NCI-H1694 treated with DMSO at 0.1 percent for 48 hours (cell line): ENCODE results near the gene CCN6.

Source experiments
- DNase-seq: peaks from one replicate; lab custom pipeline; 2025; lab: John Stamatoyannopoulos, UW

CCN6 gene

GRCh38 chr6:112054001-112054400, at the start of gene CCN6:
TSS of gene CCN6 (plus strand) at chr6:112054104. CDS start at chr6:112054358, 254 bp downstream.
- DNase-seq: no peak

- no peak for DNase-seq
Measured at GRCh38 chr6:112004201-112005012, 49.5 kb upstream of the CCN6 start.

- DNase-seq: no peak
Measured at GRCh38 chr6:112005013-112005371, 48.9 kb upstream of the CCN6 start.

DNA sequence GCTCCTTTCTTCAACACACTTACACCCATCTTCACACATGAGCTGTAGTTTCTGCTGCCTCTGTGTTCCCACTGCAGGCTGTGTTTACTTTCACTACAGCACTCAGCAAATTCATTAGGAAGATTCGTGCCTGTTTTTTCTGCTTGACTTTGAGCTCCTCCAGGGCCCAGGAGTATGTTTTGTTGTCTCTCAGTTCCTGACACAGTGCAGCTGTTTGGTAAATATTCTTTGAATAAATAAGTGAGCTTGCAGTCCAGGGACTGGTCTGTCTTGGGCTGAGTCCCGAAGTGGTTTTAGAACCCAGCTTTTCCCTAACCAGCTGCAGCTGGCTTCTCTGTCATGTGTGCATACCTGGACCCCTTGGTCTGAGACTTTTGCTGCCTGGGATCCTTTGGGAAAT, 46.6 kb upstream of the CCN6 start:
- DNase-seq: no peak

- DNase-seq: no peak
Measured at GRCh38 chr6:112007805-112008204, 46.1 kb upstream of the CCN6 start.

- no peak for DNase-seq
Measured at GRCh38 chr6:112008482-112008881, 45.4 kb upstream of the CCN6 start.

- no peak for DNase-seq
Measured at GRCh38 chr6:112010328-112010727, 43.6 kb upstream of the CCN6 start.

DNA sequence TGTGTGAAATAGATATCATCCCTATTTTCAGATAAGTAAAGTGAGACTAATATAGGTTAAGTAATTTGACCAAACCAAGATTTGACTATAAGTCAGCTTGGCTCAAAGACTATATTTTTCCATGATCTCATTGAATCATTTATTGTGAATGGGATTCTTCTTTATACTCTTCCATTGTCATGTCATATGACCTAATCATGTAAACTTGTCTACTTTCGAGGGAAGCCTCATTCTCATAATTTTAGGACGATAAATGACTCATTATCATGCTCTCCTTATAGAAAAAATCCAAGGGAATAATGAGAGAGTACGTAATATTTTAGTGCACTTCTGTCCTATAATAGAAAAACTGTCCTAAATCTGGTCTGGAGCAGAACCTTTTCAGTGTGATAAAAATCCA, 40.9 kb upstream of the CCN6 start:
- DNase-seq: no peak

DNA sequence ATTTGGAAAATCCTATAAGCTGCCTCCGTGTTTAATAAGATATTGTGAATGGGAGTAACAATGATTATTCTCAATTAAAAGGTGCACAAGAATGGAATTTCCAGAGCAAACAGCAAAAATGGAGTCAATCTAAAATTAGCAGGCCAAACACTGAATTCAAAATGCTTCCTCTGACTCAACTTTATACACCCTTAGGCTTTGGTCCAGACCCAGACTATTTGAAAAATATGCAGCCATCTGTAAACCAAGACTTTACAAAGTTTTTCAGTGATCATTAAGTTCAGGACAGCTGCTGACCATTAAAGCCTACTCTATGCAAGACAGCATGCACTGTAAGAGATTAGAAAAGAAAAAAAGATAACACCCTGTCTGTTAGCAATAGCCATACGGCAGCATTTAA, 39.4 kb upstream of the CCN6 start:
- DNase-seq: no peak

- DNase-seq: no peak
Measured at GRCh38 chr6:112015725-112016124, 38.2 kb upstream of the CCN6 start.

DNA sequence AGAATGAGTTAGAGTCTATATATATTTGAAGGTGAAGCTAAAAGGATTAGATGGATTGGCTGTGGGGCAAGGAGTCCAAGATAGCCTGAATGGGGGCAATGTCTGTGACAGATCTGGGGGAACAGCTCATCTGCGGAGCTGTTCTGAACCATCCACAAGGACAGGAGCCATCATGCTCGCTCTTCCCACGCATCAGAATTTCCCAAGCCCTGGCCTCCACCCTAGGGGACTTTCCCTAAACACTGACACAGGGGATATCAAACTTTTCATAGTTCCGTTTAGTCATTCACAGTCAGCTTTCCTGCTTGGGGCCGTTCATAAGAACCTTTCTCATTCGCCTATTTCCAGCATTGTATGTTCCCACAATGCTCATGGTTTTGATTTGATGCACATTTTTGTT, 37.6 kb upstream of the CCN6 start:
- DNase-seq: no peak

DNA sequence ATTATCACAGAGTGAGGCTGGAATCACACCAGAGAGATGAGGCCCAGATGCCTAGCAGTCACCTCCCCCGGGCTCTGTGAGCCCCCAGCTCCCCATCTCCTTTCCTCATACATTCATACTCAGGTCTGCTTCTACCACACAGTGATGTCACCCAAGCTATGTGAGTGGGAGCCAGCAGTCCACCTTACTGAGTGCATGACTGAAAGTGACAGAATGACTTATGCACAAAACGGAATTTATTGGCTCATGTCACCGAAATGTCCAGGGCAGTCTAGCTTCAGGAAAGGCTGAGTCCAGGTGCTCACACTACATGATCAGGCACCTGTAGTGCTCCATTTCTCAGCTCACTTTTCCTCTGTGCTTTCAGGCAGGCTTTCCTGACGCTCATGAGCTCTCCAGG, 36.7 kb upstream of the CCN6 start:
- no peak for DNase-seq

- no peak for DNase-seq
Measured at GRCh38 chr6:112017760-112018537, 36.0 kb upstream of the CCN6 start.

- DNase-seq: no peak
Measured at GRCh38 chr6:112018619-112019416, 35.1 kb upstream of the CCN6 start.

- no peak for DNase-seq
Measured at GRCh38 chr6:112019589-112019988, 34.3 kb upstream of the CCN6 start.

- DNase-seq: no peak
Measured at GRCh38 chr6:112021691-112022310, 32.1 kb upstream of the CCN6 start.

DNA sequence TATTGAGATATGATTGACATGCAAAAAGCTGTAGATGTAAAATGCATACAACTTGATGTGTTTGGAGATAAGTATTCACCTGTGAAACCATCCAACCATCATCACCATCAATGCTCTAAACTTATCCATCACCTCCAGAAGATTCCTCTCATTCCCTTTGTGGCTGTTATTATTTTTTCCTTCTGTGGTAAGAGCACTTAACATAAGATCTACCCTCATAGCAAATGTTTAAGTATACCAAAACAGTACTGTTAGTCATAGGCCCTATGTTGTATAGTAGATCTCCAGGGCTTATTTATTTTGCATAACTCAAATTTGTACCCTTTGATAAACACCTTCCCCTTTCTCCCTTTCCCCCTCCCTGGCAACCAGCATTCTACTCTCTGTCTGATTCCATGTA, 31.2 kb upstream of the CCN6 start:
- DNase-seq: no peak

- DNase-seq: no peak
Measured at GRCh38 chr6:112024464-112024863, 29.4 kb upstream of the CCN6 start.

DNA sequence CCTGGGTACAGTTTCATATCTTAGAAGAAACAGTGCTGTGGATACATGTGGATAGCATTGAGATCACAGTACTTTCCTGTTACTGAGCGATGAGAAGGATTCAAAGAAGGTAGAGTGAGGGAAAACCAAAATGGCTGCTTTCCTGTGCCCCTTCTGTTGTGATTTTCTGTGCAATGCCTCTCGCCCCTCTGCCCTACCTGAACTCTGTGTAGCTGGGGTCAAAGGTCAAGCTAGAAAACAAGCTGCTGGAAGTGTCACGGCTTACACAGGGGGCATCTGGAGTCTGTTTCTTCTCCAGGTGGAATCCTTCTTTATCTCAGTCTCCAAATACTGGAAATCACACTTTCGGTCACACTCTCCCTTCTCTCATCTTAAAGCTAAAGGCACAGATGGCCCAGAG, 27.0 kb upstream of the CCN6 start:
- DNase-seq: no peak

DNA sequence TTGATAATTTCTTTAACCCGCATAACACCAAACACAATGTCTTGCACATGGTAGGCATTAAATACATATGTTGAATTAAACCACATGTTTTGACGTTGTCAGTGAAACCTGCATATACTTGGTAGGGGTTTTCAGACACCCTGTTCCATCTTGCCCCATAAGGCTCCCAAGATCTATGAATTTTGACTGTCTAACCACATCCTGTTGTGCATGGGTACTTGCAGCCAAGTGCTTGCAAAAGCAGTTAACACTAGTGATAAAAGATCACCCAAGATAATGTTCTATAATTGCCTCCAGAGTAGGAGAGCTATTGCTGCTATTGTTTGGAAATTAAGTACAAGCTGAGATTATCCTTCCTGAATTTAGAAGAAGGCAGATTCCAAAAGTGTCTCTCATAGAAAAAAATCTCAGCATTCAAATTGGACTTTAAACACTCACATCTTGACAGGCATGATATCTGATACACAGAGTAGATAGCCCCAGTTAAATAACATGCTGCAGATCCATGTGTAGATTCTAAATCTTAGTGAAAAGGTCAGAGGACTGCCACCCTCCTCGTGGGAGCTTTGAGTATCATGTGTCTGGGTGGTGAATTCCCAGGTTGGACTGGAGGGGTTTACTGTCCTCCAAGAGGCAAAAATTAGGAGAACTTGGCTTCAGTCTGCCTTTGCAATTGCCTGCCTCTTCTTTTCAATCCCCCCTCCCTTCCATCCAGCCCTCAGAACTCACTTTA, 25.8 kb upstream of the CCN6 start:
- DNase-seq: no peak

DNA sequence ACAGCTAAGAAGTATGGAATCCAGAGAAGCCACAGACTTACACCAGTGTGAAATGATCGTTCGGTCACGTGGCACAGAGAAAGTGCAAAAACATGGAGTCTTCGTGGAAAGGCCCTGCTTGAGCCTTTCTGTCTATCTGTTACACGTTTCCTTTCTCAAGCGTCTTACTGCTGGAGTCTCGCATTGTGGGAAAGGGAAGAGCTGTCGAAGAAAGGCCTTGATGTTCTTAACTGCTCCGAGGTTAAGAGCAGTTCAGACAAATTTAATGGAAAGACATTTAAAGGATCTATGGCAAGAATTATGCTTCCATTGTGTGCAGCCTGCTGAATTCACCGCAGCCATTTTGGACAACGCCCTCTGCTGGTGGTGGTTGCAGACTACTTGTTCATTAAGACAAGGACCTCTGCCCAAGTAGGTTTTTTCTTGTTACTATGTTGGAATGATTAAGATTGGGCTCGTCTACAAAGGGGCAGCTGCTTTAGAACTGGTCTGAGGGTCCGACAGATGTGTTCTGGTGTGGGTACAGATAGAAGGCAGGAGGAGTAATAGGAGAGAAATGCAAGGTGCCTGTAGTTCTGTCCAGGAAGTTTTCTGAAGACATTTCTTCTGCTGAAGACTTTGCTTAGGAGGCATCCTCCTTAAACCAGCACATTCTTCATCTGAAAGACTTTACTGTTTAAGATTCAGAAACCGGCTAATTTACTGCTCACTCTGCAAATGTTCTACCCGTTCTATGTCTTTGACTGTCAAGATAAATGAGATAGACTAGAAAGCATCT, 24.7 kb upstream of the CCN6 start:
- DNase-seq: peak; percentile 65
